Thyroid gland (tissue), 4 donors: ENCODE data around the gene TMCO4. TPM values are rescaled to one million over a fixed set of nuclear protein-coding genes. Genes with fewer than 3 reads are reported as not detected.
A peak's percentile ranks its signal among the peaks of the same experiment; 100 is the strongest.
"Not testable (repeated sequence)": the region's sequence is repeated elsewhere in the genome, so short reads cannot be mapped to it uniquely, and the experiment has no call there.

ENCODE experiments used
- DNase-seq, 2 donors: peaks; one replicate each; pipeline ENCODE4 v3.0.0-alpha.2; 2019
- H3K27ac ChIP-seq, 3 donors: fragments of 200-600 bp; sonication (generic); 1 replicate in 2 of 3; 2 replicates in 1 of 3; pipeline ENCODE4 v1.5.1; 2016 to 2019; ENCODE audit warnings: mild to moderate bottlenecking in 1 of 3, moderate library complexity in 1 of 3
- H3K27me3 ChIP-seq: fragments of 200-600 bp; sonication (generic); one replicate; pipeline ENCODE4 v1.5.1; 2019
- H3K36me3 ChIP-seq, 2 donors: fragments of 200-600 bp; sonication (generic); one replicate each; pipeline ENCODE4 v1.5.1; 2016 to 2019
- H3K4me1 ChIP-seq, 2 donors: fragments of 200-600 bp; sonication (generic); one replicate each; pipeline ENCODE4 v1.5.1; 2017 to 2019
- H3K4me3 ChIP-seq, 3 donors: fragments of 200-600 bp; sonication (generic); replicated peaks in 1 of 3; 1 replicate in 2 of 3; 2 replicates in 1 of 3; pipeline ENCODE4 v1.5.1; 2016; ENCODE audit warnings: mild to moderate bottlenecking in 1 of 3
- H3K9me3 ChIP-seq: fragments of 200-600 bp; sonication (generic); one replicate; pipeline ENCODE4 v1.5.1; 2017
- POLR2A ChIP-seq, 2 donors: fragments of 450-650 bp; IDR thresholded peaks; one replicate each; pipeline ENCODE4 v1.6.1; 2017; ENCODE audit warnings: antibody characterized with exemption in 2 of 2, mild to moderate bottlenecking in 2 of 2, moderate library complexity in 1 of 2
- WGBS, 2 donors: methylation state at CpG; one replicate each; pipeline ENCODE4 v1.1.5; 2017; 5-methylcytosine and 5-hydroxymethylcytosine counted together
- intact Hi-C: fragments of 100-400 bp; cut with DNase I; formaldehyde crosslinking; loops from one replicate; pipeline ENCODE4 v1.15.1; 2023
- total RNA-seq, 4 donors: library from RNA; depleted of rRNA; stranded (reverse); fragments of >200 nt; gene quantifications; one replicate each; pipeline ENCODE4 v1.2.3, GENCODE V29; 2016
- TF ChIP-seq, protein P1 (sequence below), 6 experiments: fragments of 200-600 bp in 3 of 6; fragments of 450-650 bp in 3 of 6; sonication (generic) in 3 of 6; IDR thresholded peaks; one replicate each; pipeline ENCODE4 v1.5.1; 2016 to 2019; ENCODE audit warnings: antibody characterized with exemption in 6 of 6, mild to moderate bottlenecking in 2 of 6, inconsistent platforms in 1 of 6, moderate library complexity in 1 of 6

The TMCO4 gene
- total RNA-seq, 4 donors from 2014 or later = 34.3 to 67.7 (median 61.4) TPM

DNA sequence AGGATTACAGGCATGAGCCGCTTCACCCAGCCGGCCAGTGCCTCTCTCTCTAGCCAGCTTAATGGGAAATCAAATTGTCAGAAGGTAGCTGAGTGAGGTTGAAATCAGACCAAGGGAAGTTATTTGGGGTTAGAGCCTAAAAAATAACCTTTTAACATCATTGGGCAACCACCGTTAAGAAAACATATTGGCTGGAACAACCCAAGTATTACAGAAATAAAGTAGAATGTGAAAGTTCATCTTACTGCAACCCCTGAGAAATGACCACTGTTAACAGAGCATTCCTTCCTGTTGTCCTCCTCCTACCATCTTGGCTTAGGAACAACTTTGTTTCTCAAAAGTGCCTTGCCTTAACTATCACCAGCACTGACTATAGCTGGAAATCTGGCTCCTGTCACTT is 18.6 kb upstream of the TMCO4 start:
- no peaks in the 10 kb centered on the region for H3K9me3 ChIP-seq
- no peak overlapping the region for H3K27ac ChIP-seq
- WGBS, 2 donors = 86 to 96% methylated on average over 3 of the region's 3 CpGs
- no peak for DNase-seq
- TF ChIP-seq, protein P1, sequence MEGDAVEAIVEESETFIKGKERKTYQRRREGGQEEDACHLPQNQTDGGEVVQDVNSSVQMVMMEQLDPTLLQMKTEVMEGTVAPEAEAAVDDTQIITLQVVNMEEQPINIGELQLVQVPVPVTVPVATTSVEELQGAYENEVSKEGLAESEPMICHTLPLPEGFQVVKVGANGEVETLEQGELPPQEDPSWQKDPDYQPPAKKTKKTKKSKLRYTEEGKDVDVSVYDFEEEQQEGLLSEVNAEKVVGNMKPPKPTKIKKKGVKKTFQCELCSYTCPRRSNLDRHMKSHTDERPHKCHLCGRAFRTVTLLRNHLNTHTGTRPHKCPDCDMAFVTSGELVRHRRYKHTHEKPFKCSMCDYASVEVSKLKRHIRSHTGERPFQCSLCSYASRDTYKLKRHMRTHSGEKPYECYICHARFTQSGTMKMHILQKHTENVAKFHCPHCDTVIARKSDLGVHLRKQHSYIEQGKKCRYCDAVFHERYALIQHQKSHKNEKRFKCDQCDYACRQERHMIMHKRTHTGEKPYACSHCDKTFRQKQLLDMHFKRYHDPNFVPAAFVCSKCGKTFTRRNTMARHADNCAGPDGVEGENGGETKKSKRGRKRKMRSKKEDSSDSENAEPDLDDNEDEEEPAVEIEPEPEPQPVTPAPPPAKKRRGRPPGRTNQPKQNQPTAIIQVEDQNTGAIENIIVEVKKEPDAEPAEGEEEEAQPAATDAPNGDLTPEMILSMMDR (IDR thresholded peaks at IDR 0.05) = no peak
- no peak for TF ChIP-seq POLR2A (IDR thresholded peaks at IDR 0.05)
- H3K27me3 ChIP-seq = no peaks in the 10 kb centered on the region
- intact Hi-C loops = no loop called here
- no peak overlapping the region for H3K4me3 ChIP-seq
- peaks cover 4 to 31% of the 10 kb centered on the region in 2 donors for H3K4me1 ChIP-seq
- no peaks in the 10 kb centered on the region for H3K36me3 ChIP-seq

DNA sequence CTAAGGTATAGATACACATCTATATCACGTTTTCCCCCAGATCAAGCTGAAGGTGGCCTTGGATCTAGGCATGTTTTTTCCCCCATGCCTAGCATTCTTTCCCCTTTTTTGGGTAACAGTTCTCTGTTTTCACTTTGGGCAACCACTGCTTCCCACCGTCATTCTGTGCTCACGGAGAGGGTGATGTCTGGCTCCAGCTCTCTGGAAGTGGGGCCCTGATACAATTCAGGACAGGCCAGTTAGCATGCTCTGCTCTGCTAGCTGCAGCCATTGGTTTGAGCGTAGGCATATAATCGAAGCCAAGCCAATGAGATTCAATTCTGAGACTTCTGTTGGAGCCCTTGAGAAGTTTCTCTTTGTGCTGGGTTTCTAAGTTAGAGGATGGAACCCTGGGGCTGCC is 17.4 kb upstream of the TMCO4 start:
- Histone ChIP-seq H3K4me3 (no peak overlapping the region), H3K36me3 (no peaks in the 10 kb centered on the region), H3K27me3 (no peaks in the 10 kb centered on the region), H3K27ac (no peak overlapping the region), H3K9me3 (no peaks in the 10 kb centered on the region), H3K4me1 (peaks cover 4 to 31% of the 10 kb centered on the region in 2 donors)
- no peak for TF ChIP-seq POLR2A (IDR thresholded peaks at IDR 0.05)
- TF ChIP-seq, protein P1 (IDR thresholded peaks at IDR 0.05) = no peak
- WGBS, 2 donors = 80 to 91% methylated on average over 5 of the region's 5 CpGs
- intact Hi-C loops = no loop called here
- no peak for DNase-seq

GRCh38 chr1:19816737-19817086 is 17.0 kb upstream of the TMCO4 start:
- H3K27me3 ChIP-seq, H3K36me3 ChIP-seq, H3K9me3 ChIP-seq, DNase-seq, H3K4me3 ChIP-seq, intact Hi-C loops, H3K27ac ChIP-seq: not testable (repeated sequence)
- peaks cover 4 to 31% of the 10 kb centered on the region in 2 donors for H3K4me1 ChIP-seq
- WGBS, 2 donors = 59 to 62% methylated on average over 1 of the region's 1 CpG

- Histone ChIP-seq H3K4me1 (peaks cover 4 to 31% of the 10 kb centered on the region in 2 donors), H3K27ac (peak overlapping the region in 2 of 3 donors; percentile 31 to 61), H3K9me3 (no peaks in the 10 kb centered on the region), H3K27me3 (no peaks in the 10 kb centered on the region), H3K4me3 (no peak overlapping the region), H3K36me3 (no peaks in the 10 kb centered on the region)
- WGBS, 2 donors = 60 to 61% methylated on average over 13 to 15 of the region's 15 CpGs
- intact Hi-C loops = no loop called here
- peak; percentile 27 to 31 for DNase-seq
- TF ChIP-seq, protein P1 (IDR thresholded peaks at IDR 0.05) = no peak
- no peak for TF ChIP-seq POLR2A (IDR thresholded peaks at IDR 0.05)
Observed at GRCh38 chr1:19815801-19816736, 16.4 kb upstream of the TMCO4 start.

- Histone ChIP-seq H3K27ac (peak within 1 kb of the TSS; percentile 31 to 61 (median 33)), H3K9me3 (no peaks in the 10 kb centered on the region), H3K4me1 (peaks cover 4 to 29% of the 10 kb centered on the region in 2 donors), H3K27me3 (no peaks in the 10 kb centered on the region), H3K36me3 (no peaks in the 10 kb centered on the region), H3K4me3 (no peak within 1 kb of the TSS)
- DNase-seq = peak; percentile 67 to 83
- TF ChIP-seq, protein P1 (IDR thresholded peaks at IDR 0.05) = no peak
- TF ChIP-seq POLR2A (IDR thresholded peaks at IDR 0.05) = no peak
- intact Hi-C loops = no loop called here
- WGBS, 2 donors = 68 to 86% methylated on average over 13 to 18 of the region's 22 CpGs
Observed at GRCh38 chr1:19814681-19815503, 15.2 kb upstream of the TMCO4 start, which contains the start of gene RNF186. Gene RNF186 (minus strand): TSS chr1:19815283. CDS start chr1:19815101, 182 bp downstream.
